GM12878 (cell line): ENCODE results near the gene CCDC141.

ENCODE experiments used
- CTCF ChIP-seq, 3 experiments: IDR thresholded peaks in 2 of 3; conservative IDR thresholded peaks in 1 of 3; 2 replicates each; pipeline ENCODE4 v1.5.1; 2011; ENCODE audit warnings: low read depth in 3 of 3, low read length in 3 of 3, mild to moderate bottlenecking in 3 of 3, control low read depth in 2 of 3, moderate library complexity in 2 of 3, inconsistent platforms in 1 of 3, mixed read lengths in 1 of 3; ENCODE audit not compliant: control insufficient read depth in 2 of 3, insufficient read depth in 1 of 3; ENCODE audit errors: extremely low read depth in 1 of 3
- ESRRA ChIP-seq: IDR thresholded peaks from 2 replicates; pipeline ENCODE4 v1.6.1; 2012; ENCODE audit warnings: mild to moderate bottlenecking, low read length, improper control_type of control experiment
- NFXL1 ChIP-seq: fragments of 450-650 bp; IDR thresholded peaks from 2 replicates; pipeline ENCODE4 v1.6.1; 2017; ENCODE audit warnings: antibody characterized with exemption, mild to moderate bottlenecking, borderline replicate concordance
- POLR2AphosphoS5 ChIP-seq: IDR thresholded peaks from 2 replicates; pipeline ENCODE4 v1.6.1; 2011; ENCODE audit warnings: mild to moderate bottlenecking, low read length, inconsistent platforms
- REST ChIP-seq: IDR thresholded peaks from 2 replicates; pipeline ENCODE4 v1.6.1; 2012; ENCODE audit warnings: mild to moderate bottlenecking, low read depth, low read length
- TAF1 ChIP-seq: IDR thresholded peaks from 2 replicates; pipeline ENCODE4 v1.6.1; 2011; ENCODE audit warnings: mild to moderate bottlenecking, low read depth, low read length, borderline replicate concordance
- ZNF274 ChIP-seq: IDR thresholded peaks from one replicate; pipeline ENCODE4 v1.8.0; 2011; ENCODE audit not compliant: insufficient read length, insufficient read depth

GRCh38 chr2:179082697-179083096 is 32.8 kb upstream of the CCDC141 start:
- TF ChIP-seq TAF1, result no peak
- no peak for TF ChIP-seq ZNF274
- no peak for TF ChIP-seq POLR2AphosphoS5
- TF ChIP-seq REST, result no peak
- no peak for TF ChIP-seq CTCF (IDR thresholded peaks at IDR 0.05 in 2 of 3, conservative IDR thresholded peaks at IDR 0.05 in 1 of 3; ENCODE audit: control insufficient read depth in 2 of 3, extremely low read depth in 1 of 3, insufficient read depth in 1 of 3, low read depth in 3 of 3, low read length in 3 of 3)
- TF ChIP-seq ESRRA, result no peak
- TF ChIP-seq NFXL1, result no peak
